ENCODE measurements around the gene WDR35.

WDR35 gene

GRCh38 chr2:19899985-19900930 lies 89.6 kb downstream of the WDR35 start:
- in situ Hi-C loops (cut with HindIII; ENCODE audit: low sequenced_read_pairs) = no loop called here
- TF ChIP-seq CTCF (IDR thresholded peaks at IDR 0.05; ENCODE audit: low read depth, low read length, missing control alignments) = no peak
- H3K4me3 ChIP-seq (ENCODE audit: low read depth, low read length) = peak overlapping the region; percentile 75
- DNase-seq (ENCODE audit: low read depth) = no peak

GRCh38 chr2:19898592-19899329 lies 91.1 kb downstream of the WDR35 start:
- no peak for DNase-seq (ENCODE audit: low read depth)
- peak overlapping the region; percentile 0 for H3K4me3 ChIP-seq (ENCODE audit: low read depth, low read length)
- TF ChIP-seq CTCF (IDR thresholded peaks at IDR 0.05; ENCODE audit: low read depth, low read length, missing control alignments) = no peak
- in situ Hi-C loops (cut with HindIII; ENCODE audit: low sequenced_read_pairs) = no loop called here

DNA sequence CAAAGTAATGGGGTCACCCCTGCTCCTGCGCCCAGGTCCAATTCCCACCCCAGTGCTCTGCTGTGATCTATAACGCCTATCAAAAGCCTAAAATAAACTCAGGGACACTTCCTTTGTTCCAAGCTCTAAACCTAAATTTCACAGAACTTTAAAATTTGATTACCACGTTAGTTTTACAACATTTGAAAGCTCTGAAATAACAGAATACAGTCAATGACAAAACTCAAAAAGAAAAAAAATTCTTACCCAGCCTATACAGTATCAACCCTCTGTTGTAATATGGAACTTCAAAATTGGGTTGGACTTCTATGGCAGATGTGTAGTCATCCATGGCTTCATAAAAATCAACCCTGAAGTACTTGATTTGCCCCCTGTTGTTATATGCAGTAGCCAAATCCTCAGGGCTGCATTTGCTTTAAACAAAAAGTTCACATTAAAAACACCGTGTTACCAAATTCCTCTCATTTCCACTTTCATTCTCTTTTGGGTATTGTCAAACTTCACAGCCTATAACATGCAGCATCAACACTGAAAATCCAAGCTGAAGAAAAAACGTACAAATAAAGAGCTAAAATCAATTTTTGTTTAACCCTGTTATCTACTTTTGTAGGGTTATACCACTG lies 92.2 kb downstream of the WDR35 start:
- TF ChIP-seq CTCF (IDR thresholded peaks at IDR 0.05; ENCODE audit: low read depth, low read length, missing control alignments) = no peak
- DNase-seq (ENCODE audit: low read depth) = no peak
- no peak overlapping the region for H3K4me3 ChIP-seq (ENCODE audit: low read depth, low read length)
- in situ Hi-C loops (cut with HindIII; ENCODE audit: low sequenced_read_pairs) = no loop called here

DNA sequence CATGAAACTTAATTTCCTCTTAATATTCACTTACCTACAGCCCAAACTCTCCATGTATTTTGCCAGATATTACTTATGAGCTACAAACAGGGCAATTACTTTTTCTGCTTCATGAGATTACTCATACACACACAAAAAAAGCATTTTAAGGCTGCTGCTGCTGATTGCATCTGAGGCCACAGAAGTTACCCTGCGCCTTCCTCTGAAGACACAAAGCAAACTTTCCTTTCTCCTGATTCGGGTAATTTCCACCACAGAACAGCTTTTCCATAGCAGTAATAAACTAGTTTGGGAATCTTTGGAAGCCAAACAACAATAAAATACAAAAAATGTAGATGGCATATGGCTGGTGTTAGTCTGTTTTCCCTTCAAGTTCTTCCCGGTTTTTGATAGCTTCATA lies 94.4 kb downstream of the WDR35 start:
- H3K4me3 ChIP-seq (ENCODE audit: low read depth, low read length) = no peak overlapping the region
- no peak for TF ChIP-seq CTCF (IDR thresholded peaks at IDR 0.05; ENCODE audit: low read depth, low read length, missing control alignments)
- in situ Hi-C loops (cut with HindIII; ENCODE audit: low sequenced_read_pairs) = no loop called here
- DNase-seq (ENCODE audit: low read depth) = no peak

GRCh38 chr2:19894134-19894792 lies 95.6 kb downstream of the WDR35 start:
- in situ Hi-C loops (cut with HindIII; ENCODE audit: low sequenced_read_pairs) = no loop called here
- no peak for TF ChIP-seq CTCF (IDR thresholded peaks at IDR 0.05; ENCODE audit: low read depth, low read length, missing control alignments)
- H3K4me3 ChIP-seq (ENCODE audit: low read depth, low read length) = no peak overlapping the region
- no peak for DNase-seq (ENCODE audit: low read depth)

All from astrocyte of the cerebellum (primary cell).